Lung (tissue), 12 donors: ENCODE data around the gene HIF1AN. TPM values are rescaled to one million over a fixed set of nuclear protein-coding genes. Genes with fewer than 3 reads are reported as not detected.

ENCODE experiments used
- ATAC-seq: fragments of 200-7000 bp; cut with Tn5 transposase; one replicate; pipeline ENCODE4 v1.9.1; 2020; ENCODE audit warnings: moderate number of reproducible peaks; ENCODE audit not compliant: insufficient read depth, low FRiP score
- DNase-seq, 3 donors: peaks; one replicate each; pipeline ENCODE4 v3.0.0-alpha.2; 2013 to 2017
- H3K27ac ChIP-seq, 2 donors: one replicate each; pipeline ENCODE4 v1.5.1; 2013; ENCODE audit warnings: mild to moderate bottlenecking in 2 of 2, moderate library complexity in 2 of 2, control low read depth in 1 of 2, inconsistent platforms in 1 of 2, low read depth in 1 of 2, low read length in 1 of 2
- H3K27me3 ChIP-seq, 3 donors: one replicate each; pipeline ENCODE4 v1.5.1; 2013; ENCODE audit warnings: low read length in 2 of 3; ENCODE audit not compliant: control insufficient read depth in 3 of 3, insufficient read depth in 3 of 3
- H3K36me3 ChIP-seq, 4 donors: one replicate each; pipeline ENCODE4 v1.5.1; 2013; ENCODE audit warnings: low read length in 4 of 4, mild to moderate bottlenecking in 1 of 4, moderate library complexity in 1 of 4; ENCODE audit not compliant: control insufficient read depth in 4 of 4, insufficient read depth in 4 of 4
- H3K4me1 ChIP-seq, 5 donors: one replicate each; pipeline ENCODE4 v1.5.1; 2013; ENCODE audit warnings: low read length in 5 of 5, mild to moderate bottlenecking in 2 of 5, moderate library complexity in 1 of 5; ENCODE audit not compliant: control insufficient read depth in 5 of 5, insufficient read depth in 5 of 5
- H3K4me3 ChIP-seq: one replicate; pipeline ENCODE4 v1.5.1; 2013; ENCODE audit warnings: mild to moderate bottlenecking, control low read depth, moderate library complexity
- H3K9ac ChIP-seq, 2 donors: one replicate each; pipeline ENCODE4 v1.5.1; 2013; ENCODE audit warnings: low read length in 2 of 2, control low read depth in 1 of 2; ENCODE audit not compliant: insufficient read depth in 1 of 2
- H3K9me3 ChIP-seq, 4 donors: one replicate each; pipeline ENCODE4 v1.5.1; 2013; ENCODE audit warnings: low read length in 3 of 4, mild to moderate bottlenecking in 1 of 4, moderate library complexity in 1 of 4; ENCODE audit not compliant: control insufficient read depth in 4 of 4, insufficient read depth in 3 of 4
- CTCF ChIP-seq: IDR thresholded peaks from 2 replicates; pipeline ENCODE4 v1.5.1; 2012; ENCODE audit warnings: mild to moderate bottlenecking; ENCODE audit errors: control extremely low read depth, extremely low read depth
- WGBS, 2 donors: extraction: QIAGEN DNeasy Blood & Tissue Kit; methylation state at CpG; one replicate each; pipeline ENCODE4 v1.1.7; 2013; 5-methylcytosine and 5-hydroxymethylcytosine counted together
- polyA plus RNA-seq, 2 donors: library from polyadenylated mRNA; stranded (reverse); fragments of 200-250 nt; gene quantifications; one replicate each; pipeline ENCODE4 v1.2.1, GENCODE V29; 2013
- total RNA-seq, 2 donors: library from RNA; depleted of rRNA in 1 of 2; stranded (reverse); fragments of >200 nt in 1 of 2; gene quantifications; one replicate each; pipeline ENCODE4 v1.2.1, GENCODE V29; 2014 to 2021
- donor health status: control.
- donor health status: control.
- donor health status: Bipolar disorder and iron deficiency.
- donor health status: healthy.
- donor health status: DM: yes; HTN: yes; CAD: no.

The HIF1AN gene
- total and polyA plus RNA-seq, 4 donors: 6.9 to 32.3 (median 13.6) TPM

GRCh38 chr10:100554902-100555301 lies 19.2 kb downstream of the HIF1AN start:
- 88 to 90% methylated on average over 2 of the region's 2 CpGs for WGBS, 2 donors
- TF ChIP-seq CTCF: no peak
- no peaks in the 10 kb centered on the region for H3K9me3 ChIP-seq
- H3K27me3 ChIP-seq: no peaks in the 10 kb centered on the region
- no peak for DNase-seq
- no peak overlapping the region for H3K27ac ChIP-seq
- no peak overlapping the region for H3K9ac ChIP-seq
- ATAC-seq: no peak
- H3K36me3 ChIP-seq: peaks cover 2 to 16% (median 6%) of the 10 kb centered on the region in 4 donors
- H3K4me1 ChIP-seq: peaks cover 0 to 1% (median 0%) of the 10 kb centered on the region in 5 donors
- H3K4me3 ChIP-seq: no peak overlapping the region

GRCh38 chr10:100560248-100560647 lies 24.5 kb downstream of the HIF1AN start:
- Histone ChIP-seq H3K36me3 (peaks cover 0 to 7% (median 3%) of the 10 kb centered on the region in 4 donors), H3K27ac (no peak overlapping the region), H3K4me3 (no peak overlapping the region), H3K4me1 (peaks cover 0 to 7% (median 0%) of the 10 kb centered on the region in 5 donors), H3K9me3 (peaks cover 0 to 8% (median 0%) of the 10 kb centered on the region in 4 donors), H3K9ac (no peak overlapping the region), H3K27me3 (peaks cover 5 to 33% (median 12%) of the 10 kb centered on the region in 3 donors)
- no peak for ATAC-seq
- DNase-seq: no peak
- TF ChIP-seq CTCF: no peak
- 94 to 95% methylated on average over 1 of the region's 1 CpG for WGBS, 2 donors

- Histone ChIP-seq H3K27ac (no peak overlapping the region), H3K4me1 (peaks cover 0 to 7% (median 0%) of the 10 kb centered on the region in 5 donors), H3K4me3 (no peak overlapping the region), H3K36me3 (peaks cover 0 to 7% (median 3%) of the 10 kb centered on the region in 4 donors), H3K9ac (no peak overlapping the region), H3K9me3 (peaks cover 0 to 8% (median 0%) of the 10 kb centered on the region in 4 donors), H3K27me3 (peaks cover 5 to 41% (median 16%) of the 10 kb centered on the region in 3 donors)
- DNase-seq: no peak
- no peak for TF ChIP-seq CTCF
- 75 to 76% methylated on average over 2 of the region's 2 CpGs for WGBS, 2 donors
- ATAC-seq: no peak
Observed at GRCh38 chr10:100561005-100561404, 25.3 kb downstream of the HIF1AN start.
